GM19025 (cell line): ENCODE data around the gene ALCAM.

Experiments used
- ATAC-seq: cut with Tn5 transposase; IDR thresholded peaks from one replicate; pipeline ENCODE4 v1.9.1; 2021; ENCODE audit warnings: mild to moderate bottlenecking, low read depth, moderate library complexity; ENCODE audit not compliant: unreplicated experiment

ALCAM gene

GRCh38 chr3:105355408-105356061 is 11.2 kb upstream of the ALCAM start:
- no peak for ATAC-seq

GRCh38 chr3:105356396-105356795 is 10.3 kb upstream of the ALCAM start:
- no peak for ATAC-seq

- ATAC-seq: no peak
Observed at GRCh38 chr3:105356988-105357387, 9.7 kb upstream of the ALCAM start.

- ATAC-seq: no peak
Observed at GRCh38 chr3:105359098-105359762, 7.5 kb upstream of the ALCAM start.

- no peak for ATAC-seq
Observed at GRCh38 chr3:105360003-105360402, 6.7 kb upstream of the ALCAM start.

GRCh38 chr3:105362021-105362665 is 4.6 kb upstream of the ALCAM start:
- ATAC-seq: no peak

- ATAC-seq: no peak
Observed at GRCh38 chr3:105364128-105364527, 2.6 kb upstream of the ALCAM start.

GRCh38 chr3:105365081-105365390 is 1.7 kb upstream of the ALCAM start:
- ATAC-seq: no peak

- no peak for ATAC-seq
Observed at GRCh38 chr3:105365391-105366325, 1.1 kb upstream of the ALCAM start.

GRCh38 chr3:105367063-105367405 is 325 bp downstream of the ALCAM start:
- ATAC-seq: no peak

GRCh38 chr3:105367406-105368213 is 901 bp downstream of the ALCAM start:
- ATAC-seq: peak; percentile 20

- ATAC-seq: peak; percentile 15
Observed at GRCh38 chr3:105368566-105369499, 2.1 kb downstream of the ALCAM start.

GRCh38 chr3:105369500-105370371 is 3.0 kb downstream of the ALCAM start:
- ATAC-seq: peak; percentile 13

GRCh38 chr3:105373383-105373782 is 6.7 kb downstream of the ALCAM start:
- no peak for ATAC-seq

- no peak for ATAC-seq
Observed at GRCh38 chr3:105375750-105376511, 9.2 kb downstream of the ALCAM start.

GRCh38 chr3:105377716-105378115 is 11.0 kb downstream of the ALCAM start:
- ATAC-seq: no peak

GRCh38 chr3:105385179-105385578 is 18.5 kb downstream of the ALCAM start:
- ATAC-seq: no peak
